Measurements from ENCODE around the gene TMEM270. TPM values are rescaled to one million over a fixed set of nuclear protein-coding genes. Genes with fewer than 3 reads are reported as not detected.
A peak's percentile ranks its signal among the peaks of the same experiment; 100 is the strongest.

The TMEM270 gene
- total and polyA plus RNA-seq, 8 donors: not detected

GRCh38 chr7:73824986-73825385 lies 36.0 kb upstream of the TMEM270 start:
- peak; percentile 4 for ATAC-seq
- no peaks in the 10 kb centered on the region for H3K9me3 ChIP-seq
- peak in 1 of 4 donors; percentile 81 for DNase-seq
- H3K27me3 ChIP-seq: no peaks in the 10 kb centered on the region
- no peak overlapping the region for H3K27ac ChIP-seq
- H3K4me3 ChIP-seq: no peak overlapping the region
- H3K36me3 ChIP-seq: no peaks in the 10 kb centered on the region
- intact Hi-C loops (cut with DNase I): no loop called here
- no peak for TF ChIP-seq CTCF (IDR thresholded peaks at IDR 0.05)
- H3K4me1 ChIP-seq: peaks cover 18 to 31% of the 10 kb centered on the region in 2 donors

- Histone ChIP-seq H3K27me3 (peaks cover 0 to 9% of the 10 kb centered on the region in 2 donors), H3K4me1 (peaks cover 21 to 31% of the 10 kb centered on the region in 2 donors), H3K4me3 (no peak overlapping the region), H3K9me3 (no peaks in the 10 kb centered on the region), H3K36me3 (no peaks in the 10 kb centered on the region), H3K27ac (peak overlapping the region; percentile 68 to 69)
- intact Hi-C loops (cut with DNase I): no loop called here
- TF ChIP-seq CTCF (IDR thresholded peaks at IDR 0.05): no peak
- DNase-seq (peak; percentile 45 to 86 (median 80)), ATAC-seq (peak; percentile 65)
These were observed 33.3 kb upstream of the TMEM270 start for GRCh38 chr7:73827567-73828106.

GRCh38 chr7:73828107-73828803 lies 32.7 kb upstream of the TMEM270 start:
- no peaks in the 10 kb centered on the region for H3K36me3 ChIP-seq
- no peaks in the 10 kb centered on the region for H3K9me3 ChIP-seq
- H3K27me3 ChIP-seq: peaks cover 0 to 9% of the 10 kb centered on the region in 2 donors
- intact Hi-C loops (cut with DNase I): no loop called here
- H3K4me3 ChIP-seq: no peak overlapping the region
- H3K4me1 ChIP-seq: peaks cover 19 to 31% of the 10 kb centered on the region in 2 donors
- ATAC-seq (peak; percentile 49), DNase-seq (peak in 3 of 4 donors; percentile 70 to 73 (median 70))
- peak overlapping the region; percentile 65 to 68 for H3K27ac ChIP-seq
- TF ChIP-seq CTCF (IDR thresholded peaks at IDR 0.05): no peak

- ATAC-seq (no peak), DNase-seq (no peak)
- H3K27me3 ChIP-seq: peaks cover 0 to 9% of the 10 kb centered on the region in 2 donors
- peaks cover 19 to 31% of the 10 kb centered on the region in 2 donors for H3K4me1 ChIP-seq
- no peak for TF ChIP-seq CTCF (IDR thresholded peaks at IDR 0.05)
- H3K9me3 ChIP-seq: no peaks in the 10 kb centered on the region
- intact Hi-C loops (cut with DNase I): no loop called here
- H3K4me3 ChIP-seq: no peak overlapping the region
- no peaks in the 10 kb centered on the region for H3K36me3 ChIP-seq
- peak overlapping the region; percentile 65 to 68 for H3K27ac ChIP-seq
These were observed 32.0 kb upstream of the TMEM270 start for GRCh38 chr7:73828972-73829371.

GRCh38 chr7:73829505-73829904 lies 31.5 kb upstream of the TMEM270 start:
- TF ChIP-seq CTCF (IDR thresholded peaks at IDR 0.05): no peak
- Histone ChIP-seq H3K36me3 (no peaks in the 10 kb centered on the region), H3K27ac (peak overlapping the region; percentile 66 to 86), H3K4me3 (no peak overlapping the region), H3K9me3 (no peaks in the 10 kb centered on the region), H3K4me1 (peaks cover 19 to 31% of the 10 kb centered on the region in 2 donors), H3K27me3 (peaks cover 0 to 9% of the 10 kb centered on the region in 2 donors)
- intact Hi-C loops (cut with DNase I): no loop called here
- ATAC-seq (peak; percentile 0), DNase-seq (peak in 1 of 4 donors; percentile 34)

All from left lung (tissue), 10 donors.